Prostate gland (tissue), 2 donors: ENCODE results near the gene RPS18.

Experiments used
- POLR2A ChIP-seq: fragments of 450-650 bp; IDR thresholded peaks from one replicate; pipeline ENCODE4 v1.6.1; 2016; ENCODE audit warnings: antibody characterized with exemption, mild to moderate bottlenecking
- POLR2AphosphoS5 ChIP-seq: sonication (generic); formaldehyde crosslinking; IDR thresholded peaks from one replicate; pipeline ENCODE4 v1.6.1; 2017; ENCODE audit warnings: antibody characterized with exemption
- TF ChIP-seq, protein P1 (sequence below), 4 experiments: fragments of 200-600 bp in 2 of 4; fragments of 450-650 bp in 2 of 4; sonication (generic) in 2 of 4; IDR thresholded peaks; 1 replicate in 3 of 4; 2 replicates in 1 of 4; pipeline ENCODE4 v1.5.1; 2016 to 2019; ENCODE audit warnings: antibody characterized with exemption in 4 of 4, mild to moderate bottlenecking in 2 of 4, moderate library complexity in 2 of 4

DNA sequence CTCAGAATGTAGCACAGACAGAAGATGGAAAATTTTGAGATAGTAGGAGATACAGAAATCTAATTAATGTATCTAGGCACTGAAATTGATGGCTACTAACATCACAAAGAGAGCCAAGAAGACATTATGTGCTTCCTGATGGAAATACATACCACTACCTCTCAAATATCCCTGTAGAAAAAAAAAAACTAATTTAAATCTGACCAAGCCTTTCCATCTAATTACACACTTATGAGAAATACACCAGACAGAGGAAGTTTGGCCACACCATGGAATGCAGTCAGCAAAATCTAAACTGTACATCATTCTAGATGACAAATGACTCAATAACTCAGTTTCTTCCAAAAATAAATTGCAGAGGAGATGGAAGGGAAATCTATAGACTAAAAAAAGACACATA is 19.1 kb upstream of the RPS18 start:
- TF ChIP-seq POLR2AphosphoS5 (no peak), POLR2A (no peak)
- TF ChIP-seq, protein P1, sequence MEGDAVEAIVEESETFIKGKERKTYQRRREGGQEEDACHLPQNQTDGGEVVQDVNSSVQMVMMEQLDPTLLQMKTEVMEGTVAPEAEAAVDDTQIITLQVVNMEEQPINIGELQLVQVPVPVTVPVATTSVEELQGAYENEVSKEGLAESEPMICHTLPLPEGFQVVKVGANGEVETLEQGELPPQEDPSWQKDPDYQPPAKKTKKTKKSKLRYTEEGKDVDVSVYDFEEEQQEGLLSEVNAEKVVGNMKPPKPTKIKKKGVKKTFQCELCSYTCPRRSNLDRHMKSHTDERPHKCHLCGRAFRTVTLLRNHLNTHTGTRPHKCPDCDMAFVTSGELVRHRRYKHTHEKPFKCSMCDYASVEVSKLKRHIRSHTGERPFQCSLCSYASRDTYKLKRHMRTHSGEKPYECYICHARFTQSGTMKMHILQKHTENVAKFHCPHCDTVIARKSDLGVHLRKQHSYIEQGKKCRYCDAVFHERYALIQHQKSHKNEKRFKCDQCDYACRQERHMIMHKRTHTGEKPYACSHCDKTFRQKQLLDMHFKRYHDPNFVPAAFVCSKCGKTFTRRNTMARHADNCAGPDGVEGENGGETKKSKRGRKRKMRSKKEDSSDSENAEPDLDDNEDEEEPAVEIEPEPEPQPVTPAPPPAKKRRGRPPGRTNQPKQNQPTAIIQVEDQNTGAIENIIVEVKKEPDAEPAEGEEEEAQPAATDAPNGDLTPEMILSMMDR (IDR thresholded peaks at IDR 0.05), result no peak
